Measurements from ENCODE around the gene HS3ST2.
"Not testable (repeated sequence)": the region's sequence is repeated elsewhere in the genome, so short reads cannot be mapped to it uniquely, and the experiment has no call there.

Gene HS3ST2

DNA sequence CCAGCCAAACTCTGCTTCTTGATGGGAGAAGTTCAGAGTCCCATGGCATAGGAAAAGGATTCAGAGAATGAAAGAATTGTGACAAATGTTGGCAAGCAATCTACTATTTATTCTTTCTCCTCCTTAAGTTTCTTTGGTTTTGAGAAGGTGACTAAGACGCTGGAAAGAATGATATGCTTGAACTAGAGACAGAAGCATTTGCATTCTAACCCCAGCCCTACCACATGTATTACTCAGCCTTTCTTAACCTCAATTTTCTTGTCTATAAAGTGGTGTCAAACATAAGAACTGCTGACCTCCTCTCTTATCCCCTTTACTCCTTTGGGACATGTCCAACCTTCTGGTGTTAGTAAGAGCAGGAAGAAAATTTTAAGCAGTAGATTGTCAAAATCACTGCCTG is 124.7 kb downstream of the HS3ST2 start:
- H3K4me3 ChIP-seq (ENCODE audit: low read length), result no peak overlapping the region
- TF ChIP-seq, protein P1, sequence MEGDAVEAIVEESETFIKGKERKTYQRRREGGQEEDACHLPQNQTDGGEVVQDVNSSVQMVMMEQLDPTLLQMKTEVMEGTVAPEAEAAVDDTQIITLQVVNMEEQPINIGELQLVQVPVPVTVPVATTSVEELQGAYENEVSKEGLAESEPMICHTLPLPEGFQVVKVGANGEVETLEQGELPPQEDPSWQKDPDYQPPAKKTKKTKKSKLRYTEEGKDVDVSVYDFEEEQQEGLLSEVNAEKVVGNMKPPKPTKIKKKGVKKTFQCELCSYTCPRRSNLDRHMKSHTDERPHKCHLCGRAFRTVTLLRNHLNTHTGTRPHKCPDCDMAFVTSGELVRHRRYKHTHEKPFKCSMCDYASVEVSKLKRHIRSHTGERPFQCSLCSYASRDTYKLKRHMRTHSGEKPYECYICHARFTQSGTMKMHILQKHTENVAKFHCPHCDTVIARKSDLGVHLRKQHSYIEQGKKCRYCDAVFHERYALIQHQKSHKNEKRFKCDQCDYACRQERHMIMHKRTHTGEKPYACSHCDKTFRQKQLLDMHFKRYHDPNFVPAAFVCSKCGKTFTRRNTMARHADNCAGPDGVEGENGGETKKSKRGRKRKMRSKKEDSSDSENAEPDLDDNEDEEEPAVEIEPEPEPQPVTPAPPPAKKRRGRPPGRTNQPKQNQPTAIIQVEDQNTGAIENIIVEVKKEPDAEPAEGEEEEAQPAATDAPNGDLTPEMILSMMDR (conservative IDR thresholded peaks at IDR 0.05; ENCODE audit: low read depth, low read length), result no peak
- no peak for DNase-seq (ENCODE audit: low read depth)

DNA sequence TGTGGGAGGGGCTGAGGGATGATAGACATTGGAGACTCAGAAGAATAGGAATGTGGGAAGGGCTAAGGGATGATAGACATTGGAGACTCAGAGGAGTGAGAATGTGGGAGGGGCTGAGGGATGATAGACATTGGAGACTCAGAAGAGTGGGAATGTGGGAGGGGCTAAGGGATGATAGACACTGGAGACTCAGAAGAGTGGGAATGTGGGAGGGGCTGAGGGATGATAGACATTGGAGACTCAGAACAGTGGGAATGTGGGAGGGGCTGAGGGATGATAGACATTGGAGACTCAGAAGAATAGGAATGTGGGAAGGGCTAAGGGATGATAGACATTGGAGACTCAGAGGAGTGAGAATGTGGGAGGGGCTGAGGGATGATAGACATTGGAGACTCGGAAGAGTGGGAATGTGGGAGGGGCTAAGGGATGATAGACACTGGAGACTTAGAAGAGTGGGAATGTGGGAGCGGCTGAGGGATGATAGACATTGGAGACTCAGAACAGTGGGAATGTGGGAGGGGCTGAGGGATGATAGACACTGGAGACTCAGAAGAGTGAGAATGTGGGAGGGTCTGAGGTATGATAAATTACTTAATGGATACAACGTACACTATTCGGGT is 125.9 kb downstream of the HS3ST2 start:
- H3K4me3 ChIP-seq (ENCODE audit: low read length); DNase-seq (ENCODE audit: low read depth): not testable (repeated sequence)

DNA sequence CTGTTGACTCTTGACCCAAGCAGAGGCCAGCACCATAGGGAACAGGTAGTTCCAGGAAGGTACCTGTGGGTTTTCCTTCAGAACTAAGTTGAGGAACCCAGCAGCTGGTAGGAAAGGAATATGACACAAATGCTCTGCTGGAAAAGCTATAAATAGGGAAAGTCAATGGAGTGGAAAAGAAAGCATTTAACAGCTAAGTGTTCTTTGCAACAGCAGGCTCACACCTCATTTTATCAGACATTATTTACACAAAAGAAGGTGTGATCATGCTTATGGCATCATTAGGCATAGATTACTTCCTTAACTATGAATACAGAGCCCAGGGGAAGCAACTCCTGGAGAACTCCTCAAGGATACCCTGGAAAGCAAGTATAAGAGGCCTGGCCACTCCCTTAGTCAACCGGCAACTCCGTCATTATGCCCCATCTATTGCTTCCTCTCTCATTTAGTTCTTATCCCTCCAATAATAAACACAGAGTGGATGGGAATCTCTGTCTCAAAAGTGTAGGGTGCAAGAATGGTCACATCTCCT is 128.1 kb downstream of the HS3ST2 start:
- TF ChIP-seq, protein P1 (conservative IDR thresholded peaks at IDR 0.05; ENCODE audit: low read depth, low read length), result no peak
- H3K4me3 ChIP-seq (ENCODE audit: low read length), result no peak overlapping the region
- DNase-seq (ENCODE audit: low read depth), result no peak

DNA sequence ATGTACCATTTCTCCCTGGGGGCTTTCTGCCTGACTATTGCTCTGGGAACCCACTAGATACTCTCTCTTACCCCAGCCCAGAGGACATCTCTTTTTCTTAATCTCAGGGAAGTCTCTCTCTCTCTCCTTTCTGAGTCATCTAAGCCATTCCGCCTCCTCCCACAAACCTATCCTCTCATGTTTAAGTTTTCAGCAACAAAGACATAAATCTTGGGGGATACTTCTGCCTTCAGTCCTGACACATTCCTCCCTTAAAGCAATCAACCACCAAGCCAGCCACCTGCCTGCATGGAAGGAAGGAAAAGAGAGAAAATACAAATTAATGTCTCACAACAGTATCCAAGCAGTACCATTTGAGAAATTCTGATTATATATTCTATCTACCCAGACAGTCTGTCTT is 128.8 kb downstream of the HS3ST2 start:
- DNase-seq (ENCODE audit: low read depth), result no peak
- TF ChIP-seq, protein P1 (conservative IDR thresholded peaks at IDR 0.05; ENCODE audit: low read depth, low read length), result no peak

DNA sequence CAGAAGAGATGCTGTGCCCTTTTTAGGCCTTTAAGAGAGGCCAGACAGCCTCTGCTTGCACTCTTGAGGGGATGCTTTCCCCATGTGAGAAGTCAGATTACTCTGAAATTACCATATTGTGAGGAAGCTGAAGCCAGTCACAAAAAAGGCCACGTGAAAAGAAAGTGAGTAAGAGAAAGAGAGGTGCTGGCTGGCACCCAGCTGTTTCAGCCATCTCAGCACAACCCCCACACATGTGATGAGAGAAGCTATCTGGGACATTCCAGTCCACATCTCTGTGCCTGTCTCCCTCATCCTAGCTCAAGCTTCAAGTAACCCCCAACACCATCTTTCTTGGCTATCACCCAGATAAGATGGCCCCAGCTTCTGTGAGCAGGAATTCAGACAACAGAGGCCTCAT is 131.4 kb downstream of the HS3ST2 start:
- TF ChIP-seq, protein P1 (conservative IDR thresholded peaks at IDR 0.05; ENCODE audit: low read depth, low read length), result no peak
- H3K4me3 ChIP-seq (ENCODE audit: low read length), result no peak overlapping the region
- no peak for DNase-seq (ENCODE audit: low read depth)

More for the DNA sequence above, 128.8 kb downstream of the HS3ST2 start:
- no peak overlapping the region for H3K4me3 ChIP-seq (ENCODE audit: low read length)

DNA sequence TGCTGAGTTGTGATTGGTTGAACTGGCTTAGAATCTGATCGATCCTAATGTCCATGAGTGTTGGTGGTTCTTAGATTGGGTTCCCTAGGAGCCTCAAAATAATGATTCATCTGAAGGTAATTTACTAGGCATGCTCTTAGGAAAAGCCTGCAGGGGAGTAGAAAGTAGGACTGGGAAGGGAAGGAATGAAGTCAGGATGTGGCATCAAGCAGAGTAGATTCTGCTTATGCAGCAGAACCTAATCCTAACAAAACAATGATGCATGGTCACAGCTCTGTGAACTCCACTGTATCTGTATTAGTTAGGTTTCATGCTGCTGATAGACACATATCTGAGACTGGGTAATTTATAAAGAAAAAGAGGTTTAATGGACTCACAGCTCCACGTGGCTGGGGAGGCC is 132.5 kb downstream of the HS3ST2 start:
- TF ChIP-seq, protein P1 (conservative IDR thresholded peaks at IDR 0.05; ENCODE audit: low read depth, low read length), result no peak
- no peak for DNase-seq (ENCODE audit: low read depth)

DNA sequence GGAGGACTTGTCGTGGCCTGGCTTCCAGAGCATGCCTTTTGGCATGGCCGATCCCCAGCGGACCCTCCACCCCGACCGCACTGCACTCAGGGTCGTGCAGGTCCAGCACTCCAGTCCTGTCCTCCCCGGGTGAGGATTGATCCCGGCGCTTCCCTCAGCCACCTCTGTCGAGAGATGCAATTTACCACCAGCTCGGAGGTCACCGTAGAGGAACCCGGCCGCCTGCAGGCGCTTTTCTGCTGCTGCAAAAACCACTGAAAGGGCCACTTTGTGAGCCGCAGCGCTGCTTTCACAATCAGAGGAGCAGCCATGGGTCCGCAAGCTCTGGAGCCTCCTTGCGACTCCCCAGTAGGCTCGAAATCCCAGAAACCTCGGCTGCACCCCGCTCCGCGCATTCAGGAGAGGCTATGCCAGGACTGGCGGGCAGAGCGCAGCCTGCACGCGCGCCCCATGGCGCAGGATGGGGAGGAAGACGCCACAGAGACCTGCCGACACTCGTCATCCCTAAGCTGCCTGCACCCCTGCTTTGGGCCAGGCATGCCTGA is 134.2 kb downstream of the HS3ST2 start:
- DNase-seq (ENCODE audit: low read depth), result no peak
- no peak overlapping the region for H3K4me3 ChIP-seq (ENCODE audit: low read length)
- TF ChIP-seq, protein P1 (conservative IDR thresholded peaks at IDR 0.05; ENCODE audit: low read depth, low read length), result no peak

More for the DNA sequence above, 132.5 kb downstream of the HS3ST2 start:
- no peak overlapping the region for H3K4me3 ChIP-seq (ENCODE audit: low read length)
